H1 (cell line): ENCODE data around the gene SPATA13. TPM values are rescaled to one million over a fixed set of nuclear protein-coding genes. Genes with fewer than 3 reads are reported as not detected.

Experiments
- CTCF ChIA-PET: fragments of 300-600 bp; sonication (Branson Sonifier 250); formaldehyde crosslinking; loops from one replicate; lab custom pipeline; 2021; ENCODE audit not compliant: partially characterized antibody; lab: Charles Lee
- POLR2A ChIA-PET: fragments of 300-600 bp; sonication (Branson Sonifier 250); formaldehyde crosslinking; loops from one replicate; lab custom pipeline; 2021; ENCODE audit warnings: inconsistent platforms; ENCODE audit not compliant: partially characterized antibody; lab: Charles Lee
- DNase-seq, 2 experiments: peaks; one replicate each; pipeline versions ENCODE4 v3.0.0 to v3.0.0-alpha.2; 2010 to 2022; ENCODE audit warnings: low spot score in 2 of 2, low read depth in 1 of 2, mixed read lengths in 1 of 2
- FAIRE-seq: peaks from 2 replicates; lab custom pipeline; 2011; peaks lifted over from hg19 to GRCh38; lab: Jason Lieb, UNC
- H2AFZ ChIP-seq: 2 replicates; pipeline ENCODE4 v1.8.1; 2012; ENCODE audit warnings: low read length, inconsistent platforms
- H2AK5ac ChIP-seq: 2 replicates; pipeline ENCODE4 v1.6.1; 2013; ENCODE audit warnings: low read depth, low read length
- H2BK120ac ChIP-seq: replicated peaks from 2 replicates; pipeline ENCODE3; 2013; ENCODE audit warnings: low read depth, low read length, inconsistent platforms
- H2BK12ac ChIP-seq: 2 replicates; pipeline ENCODE4 v1.6.1; 2013; ENCODE audit warnings: low read depth, low read length
- H2BK15ac ChIP-seq: 2 replicates; pipeline ENCODE4 v1.6.1; 2013; ENCODE audit warnings: low read length
- H2BK20ac ChIP-seq: 2 replicates; pipeline ENCODE4 v1.6.1; 2013; ENCODE audit warnings: low read length
- H2BK5ac ChIP-seq: 2 replicates; pipeline ENCODE4 v1.6.1; 2013; ENCODE audit warnings: low read depth, low read length
- H3K14ac ChIP-seq: 2 replicates; pipeline ENCODE4 v1.6.1; 2013; ENCODE audit warnings: inconsistent platforms; ENCODE audit not compliant: insufficient read length
- H3K18ac ChIP-seq: 2 replicates; pipeline ENCODE4 v1.6.1; 2013; ENCODE audit warnings: low read length; ENCODE audit errors: extremely low read depth
- H3K23ac ChIP-seq: 2 replicates; pipeline ENCODE4 v1.6.1; 2013; ENCODE audit warnings: inconsistent platforms; ENCODE audit not compliant: insufficient read length
- H3K23me2 ChIP-seq: 2 replicates; pipeline ENCODE4 v1.6.1; 2013; ENCODE audit warnings: low read depth, low read length
- H3K27ac ChIP-seq: 2 replicates; pipeline ENCODE4 v1.6.1; 2011; ENCODE audit warnings: low read depth, low read length, inconsistent platforms
- H3K27me3 ChIP-seq, 4 experiments: replicated peaks in 1 of 4; 1 replicate in 1 of 4; 2 replicates in 3 of 4; pipeline versions ENCODE4 v1.6.1 to v1.8.1; 2011 to 2013; ENCODE audit warnings: low read length in 3 of 4, mild to moderate bottlenecking in 3 of 4, inconsistent platforms in 2 of 4, mixed read lengths in 2 of 4, moderate library complexity in 1 of 4; ENCODE audit not compliant: control insufficient read depth in 3 of 4, insufficient read depth in 3 of 4; ENCODE audit errors: extremely low read depth in 1 of 4
- H3K36me3 ChIP-seq, 4 experiments: 2 replicates each; pipeline versions ENCODE4 v1.6.1 to v1.8.1; 2011 to 2013; ENCODE audit warnings: mild to moderate bottlenecking in 4 of 4, low read length in 3 of 4, moderate library complexity in 2 of 4, control low read depth in 1 of 4, inconsistent platforms in 1 of 4; ENCODE audit not compliant: insufficient read depth in 4 of 4, control insufficient read depth in 2 of 4
- H3K4ac ChIP-seq: replicated peaks from 2 replicates; pipeline ENCODE3; 2013; ENCODE audit warnings: low read length, low read depth, mixed read lengths, inconsistent platforms; ENCODE audit not compliant: insufficient read length
- H3K4me1 ChIP-seq, 4 experiments: replicated peaks in 1 of 4; 1 replicate in 1 of 4; 2 replicates in 3 of 4; pipeline versions ENCODE4 v1.6.1 to v1.8.1; 2011 to 2013; ENCODE audit warnings: low read length in 3 of 4, inconsistent platforms in 2 of 4, mixed read lengths in 1 of 4; ENCODE audit not compliant: insufficient read depth in 4 of 4, control insufficient read depth in 3 of 4
- H3K4me2 ChIP-seq, 2 experiments: 2 replicates each; pipeline versions ENCODE4 v1.6.1 to v1.8.1; 2011 to 2013; ENCODE audit warnings: low read depth in 2 of 2, low read length in 2 of 2, control low read depth in 1 of 2, inconsistent platforms in 1 of 2, mild to moderate bottlenecking in 1 of 2; ENCODE audit not compliant: insufficient read depth in 1 of 2
- H3K4me3 ChIP-seq, 4 experiments: fragments of 200-600, 300-600 bp in 1 of 4; sonication (generic), shearing (Covaris generic), sonication (Bioruptor Twin) in 1 of 4; 2 replicates each; pipeline versions ENCODE4 v1.5.1 to v1.8.1; 2011 to 2016; ENCODE audit warnings: low read length in 4 of 4, low read depth in 3 of 4, control low read depth in 2 of 4, inconsistent platforms in 2 of 4, mild to moderate bottlenecking in 2 of 4, mixed read lengths in 1 of 4, moderate library complexity in 1 of 4; ENCODE audit not compliant: insufficient read depth in 2 of 4; ENCODE audit errors: extremely low read depth in 1 of 4
- H3K56ac ChIP-seq: replicated peaks from 2 replicates; pipeline ENCODE3; 2013; ENCODE audit warnings: low read depth, mild to moderate bottlenecking, mixed read lengths, low read length, inconsistent platforms; ENCODE audit not compliant: insufficient read length
- H3K79me1 ChIP-seq: 2 replicates; pipeline ENCODE4 v1.6.1; 2013; ENCODE audit warnings: low read depth, low read length, control low read depth
- H3K79me2 ChIP-seq, 2 experiments: 2 replicates each; pipeline versions ENCODE4 v1.6.1 to v1.8.1; 2012 to 2013; ENCODE audit warnings: low read length in 2 of 2, mild to moderate bottlenecking in 2 of 2, inconsistent platforms in 1 of 2; ENCODE audit not compliant: insufficient read depth in 2 of 2, control insufficient read depth in 1 of 2
- H3K9ac ChIP-seq, 4 experiments: replicated peaks in 1 of 4; 1 replicate in 1 of 4; 2 replicates in 3 of 4; pipeline versions ENCODE4 v1.6.1 to v1.8.1; 2011 to 2013; ENCODE audit warnings: low read depth in 3 of 4, low read length in 3 of 4, control low read depth in 2 of 4, mild to moderate bottlenecking in 2 of 4, moderate library complexity in 2 of 4, inconsistent platforms in 1 of 4; ENCODE audit errors: extremely low read depth in 1 of 4
- H3K9me3 ChIP-seq, 2 experiments: 2 replicates each; pipeline versions ENCODE4 v1.6.1 to v1.8.1; 2012 to 2013; ENCODE audit warnings: mild to moderate bottlenecking in 2 of 2, moderate library complexity in 2 of 2, control low read depth in 1 of 2, inconsistent platforms in 1 of 2, low read depth in 1 of 2, low read length in 1 of 2, mixed read lengths in 1 of 2; ENCODE audit not compliant: insufficient read depth in 2 of 2
- H4K20me1 ChIP-seq, 2 experiments: replicated peaks in 1 of 2; 2 replicates each; pipeline versions ENCODE3 to v1.8.1; 2011 to 2013; ENCODE audit warnings: inconsistent platforms in 2 of 2, low read length in 2 of 2, mild to moderate bottlenecking in 1 of 2; ENCODE audit not compliant: insufficient read depth in 2 of 2, control insufficient read depth in 1 of 2
- H4K5ac ChIP-seq: 2 replicates; pipeline ENCODE4 v1.6.1; 2013; ENCODE audit warnings: low read length, low read depth, mixed read lengths, inconsistent platforms; ENCODE audit not compliant: insufficient read length
- H4K8ac ChIP-seq: 2 replicates; pipeline ENCODE4 v1.8.0; 2013; ENCODE audit warnings: mild to moderate bottlenecking, moderate library complexity, low read length, inconsistent platforms; ENCODE audit not compliant: insufficient read depth; ENCODE audit errors: extremely low read depth
- H4K91ac ChIP-seq: replicated peaks from 2 replicates; pipeline ENCODE3; 2013; ENCODE audit warnings: low read length, mixed read lengths, inconsistent platforms; ENCODE audit not compliant: insufficient read length
- BRCA1 ChIP-seq: IDR thresholded peaks from 2 replicates; pipeline ENCODE4 v1.6.1; 2012; ENCODE audit warnings: low read depth, low read length, improper control_type of control experiment
- CBX8 ChIP-seq: fragments of 300-800, 300-1000 bp; sonication (generic); IDR thresholded peaks from 2 replicates; pipeline ENCODE4 v1.7.1; 2016; ENCODE audit warnings: low read depth, low read length, borderline replicate concordance
- E2F6 ChIP-seq: IDR thresholded peaks from 2 replicates; pipeline ENCODE4 v1.6.1; 2012; ENCODE audit warnings: inconsistent platforms
- GTF2F1 ChIP-seq: IDR thresholded peaks from 2 replicates; pipeline ENCODE4 v1.6.1; 2012; ENCODE audit warnings: low read depth, low read length, improper control_type of control experiment, borderline replicate concordance
- KDM1A ChIP-seq: fragments of 200-600, 300-600 bp; sonication (generic); IDR thresholded peaks from 2 replicates; pipeline ENCODE4 v1.7.1; 2016; ENCODE audit warnings: mild to moderate bottlenecking, low read length, borderline replicate concordance
- MAFK ChIP-seq: IDR thresholded peaks from 2 replicates; pipeline ENCODE4 v1.6.1; 2012; ENCODE audit warnings: low read depth, mild to moderate bottlenecking, improper control_type of control experiment, low read length
- MAX ChIP-seq: IDR thresholded peaks from 2 replicates; pipeline ENCODE4 v1.6.1; 2012; ENCODE audit warnings: inconsistent platforms
- RFX5 ChIP-seq: IDR thresholded peaks from 2 replicates; pipeline ENCODE4 v1.6.1; 2011; ENCODE audit warnings: low read depth, low read length, improper control_type of control experiment, borderline replicate concordance
- SAP30 ChIP-seq: fragments of 300-600 bp; sonication (generic); IDR thresholded peaks from 2 replicates; pipeline ENCODE4 v1.7.1; 2012; ENCODE audit warnings: low read length, moderate library complexity, mild to moderate bottlenecking, inconsistent platforms; ENCODE audit not compliant: insufficient read depth, insufficient replicate concordance
- SUZ12 ChIP-seq: fragments of 200-600 bp; sonication (generic); IDR thresholded peaks from 2 replicates; pipeline ENCODE4 v1.6.1; 2012; ENCODE audit warnings: mild to moderate bottlenecking, inconsistent platforms, low read length, moderate library complexity, mixed read lengths
- ZNF274 ChIP-seq: IDR thresholded peaks from 2 replicates; pipeline ENCODE4 v1.7.0; 2012; ENCODE audit warnings: low read length, borderline replicate concordance; ENCODE audit errors: extremely low read depth
- WGBS, 2 experiments: shearing (Covaris generic) in 1 of 2; methylation state at CpG; one replicate each; pipeline versions ENCODE4 v1.1.6 to v1.1.7; 2013 to 2015; ENCODE audit warnings: low lambda C conversion rate in 2 of 2, mixed read lengths in 2 of 2, inconsistent platforms in 1 of 2, low coverage in 1 of 2, missing lambda C conversion rate in 1 of 2; ENCODE audit not compliant: insufficient replicate concordance in 2 of 2, insufficient coverage in 1 of 2, insufficient read length in 1 of 2; ENCODE audit errors: extremely low coverage in 1 of 2, missing lambda C conversion rate in 1 of 2; 5-methylcytosine and 5-hydroxymethylcytosine counted together
- polyA plus RNA-seq, 7 experiments: library from polyadenylated mRNA; depleted of rRNA in 3 of 7; stranded (reverse) in 5 of 7; unstranded in 2 of 7; fragments of >200 nt in 5 of 7; fragments of 200-250 nt in 2 of 7; gene quantifications; 1 replicate in 5 of 7; 2 replicates in 1 of 7; 4 replicates in 1 of 7; pipeline versions ENCODE4 v1.2.1 to v1.2.3, GENCODE V29; 2011 to 2013; ENCODE audit warnings: missing spikeins in 2 of 7, mixed read lengths in 2 of 7
- total RNA-seq: library from RNA; stranded (reverse); fragmentation: NEBNext Ultra II Directional; extraction: Animal tissue kit (Norgen Biotek cat#: 25700); gene quantifications from 2 replicates; pipeline ENCODE4 v1.2.1, GENCODE V29; 2021

The SPATA13 gene
- total and polyA plus RNA-seq, 2 of the 8 experiments (the other 6 are each of a cell fraction or from before 2014, with no cell fraction given) = 12.6 to 30.9 TPM

- H3K79me1 ChIP-seq = no peaks in the 10 kb centered on the region
- no peak overlapping the region for H3K18ac ChIP-seq
- H2BK5ac ChIP-seq = peak overlapping the region; percentile 66; the same call in 1 of the 2 replicates
- no peak overlapping the region for H3K27ac ChIP-seq
- H2BK12ac ChIP-seq = peak overlapping the region; percentile 44; the same call in 1 of the 2 replicates
- no peak overlapping the region for H2AFZ ChIP-seq
- H4K5ac ChIP-seq = no peak overlapping the region
- H4K8ac ChIP-seq = no peak overlapping the region
- H3K23me2 ChIP-seq = no peaks in the 10 kb centered on the region
- H3K79me2 ChIP-seq = no peaks in the 10 kb centered on the region
- 83% methylated on average over 14 of the region's 14 CpGs; no CpG with 5 or more reads in 1 of the 2 experiments for WGBS, 2 experiments
- H4K91ac ChIP-seq = peak overlapping the region; percentile 48
- CTCF ChIA-PET = interaction anchor here (0.9 to 1.2 kb wide), 4 partner anchors 10 to 130 kb away, joined by 3 read pairs; no protein-coding TSS in a partner anchor
- H2AK5ac ChIP-seq = 0 out of 2 replicates have a peak overlapping the region, but pooled peaks have one; percentile 10
- no peak overlapping the region for H3K14ac ChIP-seq
- no peaks in the 10 kb centered on the region for H3K9me3 ChIP-seq
- DNase-seq = no peak
- no peaks in the 10 kb centered on the region; a peak in 2 of 7 replicates for H3K27me3 ChIP-seq
- H2BK120ac ChIP-seq = no peak overlapping the region
- no peak overlapping the region for H3K4ac ChIP-seq
- H2BK15ac ChIP-seq = no peak overlapping the region
- no peaks in the 10 kb centered on the region for H3K36me3 ChIP-seq
- H3K4me1 ChIP-seq = peaks cover 0 to 7% (median 4%) of the 10 kb centered on the region in 4 experiments; a peak in 6 of 7 replicates
- no peak overlapping the region for H3K4me2 ChIP-seq
- H3K4me3 ChIP-seq = no peak overlapping the region
- no peak overlapping the region for H3K9ac ChIP-seq
- FAIRE-seq = no peak
- H4K20me1 ChIP-seq = no peaks in the 10 kb centered on the region
- POLR2A ChIA-PET = interaction anchor here (1.2 kb wide), 1 partner anchor 12 kb away, joined by 5 read pairs; no protein-coding TSS in a partner anchor
- no peak overlapping the region for H3K23ac ChIP-seq
- H2BK20ac ChIP-seq = peak overlapping the region; percentile 54; the same call in 1 of the 2 replicates
- no peak overlapping the region for H3K56ac ChIP-seq
- TF ChIP-seq SUZ12 (no peak), ZNF274 (no peak), GTF2F1 (no peak), MAFK (no peak), BRCA1 (no peak), RFX5 (no peak), E2F6 (no peak), MAX (no peak), SAP30 (no peak), KDM1A (no peak), CBX8 (no peak)
These were observed 11.1 kb upstream of the SPATA13 start for GRCh38 chr13:24149246-24150032.
